GM21717 (cell line): ENCODE results near the gene TSSK3.

Experiments used
- ATAC-seq: cut with Tn5 transposase; IDR thresholded peaks from one replicate; pipeline ENCODE4 v1.9.1; 2021; ENCODE audit warnings: mild to moderate bottlenecking, moderate library complexity; ENCODE audit not compliant: unreplicated experiment

Gene TSSK3

GRCh38 chr1:32362474-32363313 is at the start of gene TSSK3, which contains the start of gene FAM229A:
TSSK3 (plus strand) TSS chr1:32362539; CDS start chr1:32362702, 163 bp downstream.
FAM229A (minus strand) TSS chr1:32362485; CDS start chr1:32362091, 394 bp downstream.
- no peak for ATAC-seq

GRCh38 chr1:32316903-32317277 is 45.4 kb upstream of the TSSK3 start:
- ATAC-seq = no peak

- ATAC-seq = no peak
These were observed 44.0 kb upstream of the TSSK3 start for GRCh38 chr1:32318127-32318869.

GRCh38 chr1:32321712-32322291 is 40.5 kb upstream of the TSSK3 start:
- no peak for ATAC-seq

GRCh38 chr1:32327204-32327603 is 35.1 kb upstream of the TSSK3 start:
- ATAC-seq = no peak

- no peak for ATAC-seq
These were observed 32.3 kb upstream of the TSSK3 start for GRCh38 chr1:32329931-32330466.

GRCh38 chr1:32330558-32331151 is 31.7 kb upstream of the TSSK3 start:
- no peak for ATAC-seq

GRCh38 chr1:32331549-32331948 is 30.8 kb upstream of the TSSK3 start:
- no peak for ATAC-seq

- no peak for ATAC-seq
These were observed 29.9 kb upstream of the TSSK3 start for GRCh38 chr1:32332290-32333079.

GRCh38 chr1:32333251-32333963 is 28.9 kb upstream of the TSSK3 start:
- no peak for ATAC-seq

- ATAC-seq = no peak
These were observed 28.0 kb upstream of the TSSK3 start for GRCh38 chr1:32334274-32334861.

GRCh38 chr1:32334864-32335534 is 27.3 kb upstream of the TSSK3 start:
- no peak for ATAC-seq

GRCh38 chr1:32335535-32335789 is 26.9 kb upstream of the TSSK3 start:
- ATAC-seq = no peak

- ATAC-seq = peak; percentile 34
These were observed 26.3 kb upstream of the TSSK3 start, which contains the start of gene MARCKSL1 for GRCh38 chr1:32335790-32336590. MARCKSL1 (minus strand) TSS chr1:32336233; CDS start chr1:32336033, 200 bp downstream.

GRCh38 chr1:32336591-32336932 is 25.8 kb upstream of the TSSK3 start:
- ATAC-seq = peak; percentile 2

GRCh38 chr1:32336963-32337675 is 25.2 kb upstream of the TSSK3 start:
- ATAC-seq = peak; percentile 31

GRCh38 chr1:32337855-32338636 is 24.3 kb upstream of the TSSK3 start:
- no peak for ATAC-seq
